Fibroblast of skin of scalp (primary cell): ENCODE data around the gene IDE. TPM values are rescaled to one million over a fixed set of nuclear protein-coding genes. Genes with fewer than 3 reads are reported as not detected.
"Not testable (repeated sequence)": the region's sequence is repeated elsewhere in the genome, so short reads cannot be mapped to it uniquely, and the experiment has no call there.

Experiments used
- DNase-seq: peaks from one replicate; pipeline ENCODE4 v3.0.0-alpha.2; 2013
- polyA plus RNA-seq, 2 experiments: library from polyadenylated mRNA; unstranded; fragments of 120-200 nt; gene quantifications; one replicate each; pipeline ENCODE4 v1.2.1, GENCODE V29; 2013; ENCODE audit not compliant: insufficient read length in 2 of 2

Gene IDE
- 22.6 TPM for polyA plus RNA-seq (2013, experiment 1 of 2; ENCODE audit: insufficient read length)
- 22.7 TPM for polyA plus RNA-seq (2013, experiment 2 of 2; ENCODE audit: insufficient read length)

DNA sequence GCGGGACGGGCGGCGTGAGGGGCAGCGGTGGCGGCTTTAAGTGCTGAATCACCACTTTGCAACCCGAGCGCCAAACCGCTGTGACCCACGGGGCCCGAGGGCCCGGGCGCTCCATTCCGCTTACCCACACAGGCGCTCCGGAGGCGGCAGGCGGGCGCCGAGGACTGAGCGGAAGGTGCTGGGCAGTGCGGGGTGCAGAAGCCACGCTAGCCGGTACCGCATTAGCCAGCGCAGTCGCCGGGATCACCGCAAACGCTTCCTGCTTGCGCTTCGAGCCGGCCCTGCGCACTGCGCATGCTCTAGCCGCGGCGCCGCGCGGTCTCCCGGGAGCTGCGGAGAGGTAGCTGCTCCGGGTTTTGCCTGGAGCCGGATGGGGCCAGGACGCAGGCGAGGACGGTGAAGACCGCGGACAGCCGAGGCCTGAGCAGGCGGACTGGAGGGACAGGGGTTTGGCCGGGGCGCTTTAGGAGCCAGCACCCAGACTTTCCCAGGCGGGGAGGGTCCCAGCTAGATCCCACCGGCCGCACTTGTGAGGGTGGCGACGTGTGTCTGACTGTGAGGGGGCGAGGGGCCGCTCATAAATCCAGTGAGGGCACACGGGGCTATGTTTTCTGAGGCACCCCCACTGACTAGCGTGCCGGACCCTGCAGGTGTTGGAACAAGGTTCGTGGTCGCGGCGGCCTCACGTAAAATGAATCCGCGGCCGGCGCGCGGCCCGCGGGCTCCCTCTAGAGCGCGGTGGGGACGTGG is at the start of gene IDE:
IDE (minus strand) TSS at position 296 of the 750 bp plus-strand sequence; CDS start at position 222, 74 bp downstream.
- DNase-seq = peak; percentile 87

DNA sequence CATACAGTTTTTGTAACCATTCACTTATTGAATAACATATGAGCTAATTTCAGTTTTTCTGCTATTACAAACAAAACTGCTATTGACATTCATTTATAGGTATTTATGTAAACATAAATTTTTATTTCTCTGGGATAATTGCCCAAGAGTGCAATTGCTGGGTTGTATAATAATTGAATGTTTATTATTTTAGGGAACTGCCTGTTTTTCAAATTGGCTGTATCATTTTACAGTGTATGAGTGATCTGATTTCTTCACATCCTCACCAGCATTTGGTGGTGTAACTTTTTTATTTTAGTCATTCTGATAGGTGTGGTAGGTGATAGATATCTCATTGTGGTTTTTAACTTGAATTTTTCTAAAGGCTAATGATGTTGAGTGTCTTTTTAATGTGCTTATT is 45.5 kb upstream of the IDE start:
- no peak for DNase-seq

- no peak for DNase-seq
Measured at GRCh38 chr10:92615515-92615914, 41.6 kb upstream of the IDE start.

GRCh38 chr10:92604841-92605240 is 30.9 kb upstream of the IDE start:
- DNase-seq = no peak

DNA sequence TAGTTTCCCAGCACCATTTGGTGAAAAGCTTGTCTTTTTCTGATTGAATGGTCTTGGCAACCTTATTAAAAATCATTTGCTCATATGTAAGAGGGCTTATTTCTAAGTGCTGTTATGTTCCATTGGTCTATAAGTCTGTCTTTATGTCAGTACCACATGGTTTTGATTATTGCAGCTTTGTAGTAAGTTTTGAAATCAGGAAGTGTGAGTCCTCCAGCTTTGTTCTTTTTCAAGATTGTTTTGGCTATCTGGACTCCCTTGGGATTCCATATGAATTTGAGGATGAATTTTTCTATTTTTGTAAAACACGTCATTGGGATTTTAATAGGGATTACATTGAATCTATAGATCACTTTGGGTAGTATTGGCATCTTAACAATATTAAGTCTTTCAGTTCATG is 24.4 kb upstream of the IDE start:
- DNase-seq = peak; percentile 67

DNA sequence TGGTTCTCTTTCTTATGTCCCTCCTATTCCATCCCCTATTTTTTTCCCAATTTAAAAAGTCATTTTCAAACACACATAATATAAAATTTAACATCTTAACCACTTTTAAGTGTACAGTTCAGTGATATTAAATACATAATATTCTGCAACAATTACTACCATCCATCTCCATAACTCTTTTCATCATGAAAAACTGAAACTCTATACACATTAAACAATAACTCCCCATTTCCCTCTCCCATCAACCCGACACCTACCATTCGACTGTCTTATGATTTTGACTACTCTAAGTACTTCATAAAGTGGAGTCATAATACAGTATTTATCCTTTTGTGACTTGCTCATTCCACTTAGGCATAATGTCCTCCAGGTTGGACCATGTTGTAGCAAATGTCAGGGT is 21.6 kb upstream of the IDE start:
- no peak for DNase-seq

- no peak for DNase-seq
Measured at GRCh38 chr10:92593619-92594588, 20.0 kb upstream of the IDE start.

DNA sequence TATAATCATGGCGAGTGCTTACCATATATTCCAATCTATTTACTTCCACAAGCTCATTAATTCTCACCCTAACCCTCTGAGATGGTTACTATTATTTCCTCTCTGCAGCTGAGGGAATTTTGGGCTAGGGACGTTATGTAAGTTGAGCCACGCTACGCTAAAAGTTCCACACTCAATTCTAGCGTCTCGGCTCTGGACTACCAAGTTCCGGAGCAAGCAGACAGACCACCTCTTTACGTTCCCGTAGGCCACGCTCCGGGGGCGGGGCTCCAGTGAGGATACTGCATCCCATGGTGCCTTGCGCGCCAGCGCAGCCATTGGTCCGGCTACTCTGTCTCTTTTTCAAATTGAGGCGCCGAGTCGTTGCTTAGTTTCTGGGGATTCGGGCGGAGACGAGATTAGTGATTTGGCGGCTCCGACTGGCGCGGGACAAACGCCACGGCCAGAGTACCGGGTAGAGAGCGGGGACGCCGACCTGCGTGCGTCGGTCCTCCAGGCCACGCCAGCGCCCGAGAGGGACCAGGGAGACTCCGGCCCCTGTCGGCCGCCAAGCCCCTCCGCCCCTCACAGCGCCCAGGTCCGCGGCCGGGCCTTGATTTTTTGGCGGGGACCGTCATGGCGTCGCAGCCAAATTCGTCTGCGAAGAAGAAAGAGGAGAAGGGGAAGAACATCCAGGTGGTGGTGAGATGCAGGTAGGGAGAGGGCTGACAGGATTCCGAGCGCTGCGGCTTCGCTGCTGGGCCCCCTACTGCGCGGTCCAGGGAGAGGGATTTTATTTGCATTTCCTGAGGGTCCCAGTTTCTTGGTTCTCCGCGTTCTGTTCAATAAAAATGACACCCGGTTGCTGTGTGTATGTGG is 19.1 kb upstream of the IDE start, which contains the start of gene KIF11:
KIF11 (plus strand) TSS at position 370 of the 858 bp plus-strand sequence; CDS start at position 616, 246 bp downstream.
- peak; percentile 97 for DNase-seq

GRCh38 chr10:92591550-92592022 is 17.7 kb upstream of the IDE start:
- DNase-seq = peak; percentile 92

GRCh38 chr10:92590623-92591549 is 17.0 kb upstream of the IDE start:
- peak; percentile 62 for DNase-seq

DNA sequence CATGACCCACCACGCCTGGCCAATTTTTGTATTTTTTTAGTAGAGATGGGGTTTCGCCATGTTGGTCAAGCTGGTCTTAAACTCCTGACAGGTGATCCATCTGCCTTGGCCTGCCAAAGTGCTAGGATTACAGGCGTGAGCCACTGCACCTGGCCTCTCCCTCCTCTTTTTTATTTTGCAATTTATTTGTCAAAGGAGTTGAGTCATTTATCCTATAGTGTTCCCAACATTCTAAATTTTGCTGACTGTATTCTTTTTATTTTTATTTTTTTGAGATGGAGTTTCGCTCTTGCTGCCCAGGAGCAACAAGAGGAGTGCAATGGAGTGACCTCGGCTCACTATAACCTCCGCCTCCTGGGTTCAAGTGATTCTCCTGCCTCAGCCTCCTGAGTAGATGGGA is 8.5 kb upstream of the IDE start:
- not testable (repeated sequence) for DNase-seq

GRCh38 chr10:92575961-92576360 is 2.1 kb upstream of the IDE start:
- DNase-seq = peak; percentile 63

- peak; percentile 57 for DNase-seq
Measured at GRCh38 chr10:92574548-92575261, 812 bp upstream of the IDE start.

GRCh38 chr10:92573091-92573797 is 649 bp downstream of the IDE start:
- DNase-seq = peak; percentile 37

GRCh38 chr10:92572362-92573090 is 1.4 kb downstream of the IDE start:
- DNase-seq = no peak

- peak; percentile 40 for DNase-seq
Measured at GRCh38 chr10:92571649-92572048, 2.2 kb downstream of the IDE start.

DNA sequence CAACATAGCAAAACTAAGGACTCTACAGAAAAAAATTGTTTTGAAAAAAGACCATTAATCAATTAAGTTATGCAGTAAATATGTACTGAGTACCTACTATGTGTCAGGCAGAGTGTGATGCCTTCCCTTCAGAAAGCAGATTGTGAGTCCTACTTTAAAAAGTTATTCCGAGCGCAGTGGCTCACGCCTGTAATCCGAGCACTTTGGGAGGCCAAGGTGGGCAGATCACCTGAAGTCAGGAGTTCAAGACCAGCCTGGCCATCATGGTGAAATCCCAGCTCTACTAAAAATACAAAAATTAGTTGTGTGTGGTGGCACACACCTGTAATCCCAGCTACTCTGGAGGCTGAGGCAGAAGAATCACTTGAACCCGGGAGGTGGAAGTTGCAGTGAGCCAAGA is 4.2 kb downstream of the IDE start:
- DNase-seq = not testable (repeated sequence)

DNA sequence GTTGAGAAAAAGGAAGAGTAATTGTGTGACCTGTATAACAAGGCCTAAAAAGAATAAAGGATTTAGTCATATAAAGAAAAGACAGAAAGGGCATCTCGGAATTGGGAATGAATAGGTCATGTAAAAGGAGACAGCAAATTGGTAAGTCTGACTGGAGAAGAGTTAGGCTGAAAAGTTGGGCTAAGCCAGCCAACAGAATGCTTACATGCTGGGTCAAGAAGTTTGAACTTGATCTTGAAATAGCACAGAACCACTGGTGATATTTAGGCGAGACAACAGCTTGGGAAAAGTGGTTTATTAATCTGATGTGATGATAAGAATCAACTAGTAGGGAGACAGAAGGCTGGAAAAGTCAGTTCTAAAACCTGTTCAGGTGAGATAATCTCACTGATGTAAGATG is 4.8 kb downstream of the IDE start:
- DNase-seq = no peak
